ENCODE data around the gene MGLL. TPM values are rescaled to one million over a fixed set of nuclear protein-coding genes. Genes with fewer than 3 reads are reported as not detected.
A peak's percentile ranks its signal among the peaks of the same experiment; 100 is the strongest.
"Not testable (repeated sequence)": the region's sequence is repeated elsewhere in the genome, so short reads cannot be mapped to it uniquely, and the experiment has no call there.

The MGLL gene
- total RNA-seq, 1 experiment from 2014 or later: not detected

DNA sequence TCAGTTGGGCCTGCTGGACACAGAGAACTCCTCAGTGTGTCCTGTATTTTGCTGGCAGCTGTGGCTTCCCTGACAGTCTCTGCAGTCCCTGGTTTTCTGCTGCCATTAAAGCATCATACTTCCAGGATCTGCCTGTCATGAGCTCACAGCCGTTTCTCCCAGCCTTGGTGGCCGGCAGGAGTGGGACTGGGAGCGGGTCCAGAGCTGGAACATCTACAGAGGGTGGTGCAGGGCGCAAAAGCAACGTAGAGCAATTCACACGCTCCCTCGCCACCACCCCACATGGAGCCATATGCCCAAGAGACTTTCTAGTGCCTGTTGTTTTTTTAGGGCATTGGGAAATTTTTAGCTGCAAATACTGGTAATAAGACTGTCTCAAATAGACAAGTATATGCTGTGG, 116.0 kb downstream of the MGLL start:
- in situ Hi-C loops (cut with HindIII; ENCODE audit: low sequenced_read_pairs): no loop called here

GRCh38 chr3:127704840-127705239, 117.5 kb downstream of the MGLL start:
- in situ Hi-C loops (cut with HindIII; ENCODE audit: low sequenced_read_pairs); DNase-seq (ENCODE audit: low spot score): not testable (repeated sequence)

More for the DNA sequence above, 116.0 kb downstream of the MGLL start:
- DNase-seq (ENCODE audit: low spot score): peak; percentile 51

DNA sequence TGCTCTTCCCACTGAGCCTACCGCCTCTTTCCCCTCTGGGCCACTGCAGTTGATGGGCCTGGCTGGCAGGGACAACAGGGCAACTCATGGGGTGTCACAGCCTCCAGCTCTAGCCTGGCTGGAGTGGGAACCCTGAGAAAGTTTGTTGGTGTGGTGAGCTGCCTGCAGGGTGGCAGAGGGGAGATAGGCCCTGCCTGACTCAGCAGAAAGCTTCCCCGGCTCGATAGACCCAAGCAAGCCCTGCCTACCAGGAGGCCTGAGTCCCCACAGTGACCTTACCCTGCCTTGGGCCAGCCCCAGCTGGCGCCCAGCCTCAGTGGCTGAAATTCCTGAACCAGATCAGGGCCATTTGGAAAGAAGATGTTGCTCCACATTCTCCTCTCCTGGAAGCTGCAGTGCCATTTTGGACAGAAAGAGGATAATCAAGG, 120.2 kb downstream of the MGLL start:
- in situ Hi-C loops (cut with HindIII; ENCODE audit: low sequenced_read_pairs): no loop called here
- no peak for DNase-seq (ENCODE audit: low spot score)

GRCh38 chr3:127701280-127701911, 120.9 kb downstream of the MGLL start:
- DNase-seq (ENCODE audit: low spot score): no peak
- in situ Hi-C loops (cut with HindIII; ENCODE audit: low sequenced_read_pairs): no loop called here

GRCh38 chr3:127700406-127700805, 121.9 kb downstream of the MGLL start:
- no peak for DNase-seq (ENCODE audit: low spot score)
- in situ Hi-C loops (cut with HindIII; ENCODE audit: low sequenced_read_pairs): no loop called here

- in situ Hi-C loops (cut with HindIII; ENCODE audit: low sequenced_read_pairs): no loop called here
- no peak for DNase-seq (ENCODE audit: low spot score)
Measured at GRCh38 chr3:127699416-127700300, 122.7 kb downstream of the MGLL start.

GRCh38 chr3:127698691-127699415, 123.5 kb downstream of the MGLL start:
- in situ Hi-C loops (cut with HindIII; ENCODE audit: low sequenced_read_pairs): no loop called here
- no peak for DNase-seq (ENCODE audit: low spot score)

GRCh38 chr3:127698286-127698685, 124.0 kb downstream of the MGLL start:
- no peak for DNase-seq (ENCODE audit: low spot score)
- in situ Hi-C loops (cut with HindIII; ENCODE audit: low sequenced_read_pairs): no loop called here

GRCh38 chr3:127697551-127698240, 124.6 kb downstream of the MGLL start:
- DNase-seq (ENCODE audit: low spot score): peak; percentile 91
- in situ Hi-C loops (cut with HindIII; ENCODE audit: low sequenced_read_pairs): no loop called here

- in situ Hi-C loops (cut with HindIII; ENCODE audit: low sequenced_read_pairs): no loop called here
Measured at GRCh38 chr3:127694467-127695215, 127.7 kb downstream of the MGLL start.

DNA sequence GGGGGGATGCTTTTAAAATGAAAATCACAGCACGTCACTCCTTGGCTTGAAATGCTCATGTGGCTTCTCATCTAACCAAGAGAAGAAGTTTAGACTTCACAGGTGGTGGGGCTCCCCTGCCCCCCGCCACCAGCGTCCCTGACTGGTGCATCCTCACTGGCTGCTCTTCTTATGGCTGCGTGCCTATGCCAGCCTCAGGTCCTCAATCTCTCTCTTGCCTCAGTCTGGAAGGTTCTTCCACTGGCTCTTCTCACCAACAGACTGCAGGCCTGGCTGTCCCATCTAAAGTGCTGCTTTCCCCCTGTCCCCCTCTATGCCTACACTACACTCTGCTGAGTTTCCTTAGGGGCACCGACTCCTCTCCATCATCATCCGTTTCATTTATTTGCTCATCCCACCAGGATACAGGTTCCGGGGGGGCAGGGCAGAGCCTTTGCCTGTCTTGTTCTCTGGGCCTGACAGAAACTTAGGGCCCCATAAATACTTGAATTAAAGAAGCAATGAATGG, 128.9 kb downstream of the MGLL start:
- in situ Hi-C loops (cut with HindIII; ENCODE audit: low sequenced_read_pairs): no loop called here
- no peak for DNase-seq (ENCODE audit: low spot score)

More at GRCh38 chr3:127694467-127695215, 127.7 kb downstream of the MGLL start:
- peak; percentile 91 for DNase-seq (ENCODE audit: low spot score)

- in situ Hi-C loops (cut with HindIII; ENCODE audit: low sequenced_read_pairs): no loop called here
- DNase-seq (ENCODE audit: low spot score): no peak
Measured at GRCh38 chr3:127692501-127693335, 129.6 kb downstream of the MGLL start.

DNA sequence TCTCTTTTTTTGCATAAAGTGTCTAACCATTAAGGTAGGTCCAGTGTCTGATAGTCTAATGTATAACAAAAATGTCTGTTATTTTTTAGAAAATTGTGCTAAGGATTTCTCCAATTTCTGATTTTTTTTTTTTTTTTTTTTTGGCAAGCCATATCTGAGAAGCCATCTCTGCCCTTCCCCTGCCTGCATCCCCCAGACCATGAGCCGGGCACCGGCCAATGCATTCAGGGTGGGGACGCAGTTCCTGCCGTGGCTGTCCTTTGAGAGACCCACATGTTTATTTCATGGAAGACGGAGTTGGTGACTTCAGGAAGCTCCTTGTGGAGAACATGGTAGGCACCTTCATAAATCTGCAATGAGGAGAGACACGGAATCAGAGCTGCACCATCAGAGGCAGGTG, 130.3 kb downstream of the MGLL start:
- no peak for DNase-seq (ENCODE audit: low spot score)
- in situ Hi-C loops (cut with HindIII; ENCODE audit: low sequenced_read_pairs): no loop called here

- in situ Hi-C loops (cut with HindIII; ENCODE audit: low sequenced_read_pairs): no loop called here
- DNase-seq (ENCODE audit: low spot score): no peak
Measured at GRCh38 chr3:127691489-127691888, 130.8 kb downstream of the MGLL start.

GRCh38 chr3:127690823-127691452, 131.4 kb downstream of the MGLL start:
- DNase-seq (ENCODE audit: low spot score): peak; percentile 59
- in situ Hi-C loops (cut with HindIII; ENCODE audit: low sequenced_read_pairs): no loop called here

DNA sequence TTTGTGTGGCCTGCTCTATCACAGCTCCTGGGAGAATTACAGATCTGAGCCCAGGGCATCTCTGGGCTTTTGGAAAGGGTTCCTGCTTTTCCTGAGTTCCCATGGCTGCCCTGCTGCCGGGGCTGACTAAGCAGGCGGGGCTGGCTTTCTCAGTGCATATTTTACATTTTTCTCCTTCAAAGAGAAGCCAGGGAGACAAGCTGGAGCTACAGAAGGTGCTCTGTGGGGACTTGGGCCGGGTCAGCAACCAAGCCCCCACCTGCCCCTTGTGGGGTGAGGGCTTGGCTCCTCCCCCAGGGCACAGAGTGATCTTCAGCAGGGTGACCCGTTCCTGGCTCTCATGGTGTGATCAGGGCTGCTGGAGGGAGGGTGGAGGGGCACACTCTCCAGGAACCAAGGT, 132.2 kb downstream of the MGLL start:
- DNase-seq (ENCODE audit: low spot score): no peak
- in situ Hi-C loops (cut with HindIII; ENCODE audit: low sequenced_read_pairs): no loop called here

- in situ Hi-C loops (cut with HindIII; ENCODE audit: low sequenced_read_pairs): no loop called here
- DNase-seq (ENCODE audit: low spot score): no peak
Measured at GRCh38 chr3:127689266-127689860, 133.0 kb downstream of the MGLL start.

All from G401 (cell line).